Nephron (organoid): ENCODE results near the gene PPIF.

Experiments
- H3K27ac Mint-ChIP-seq, 3 experiments: 2 replicates each; pipeline ENCODE4 v1.8.0; 2020; ENCODE audit warnings: mixed read lengths in 3 of 3, mild to moderate bottlenecking in 2 of 3, moderate library complexity in 1 of 3
- H3K27me3 Mint-ChIP-seq: 2 replicates; pipeline ENCODE4 v1.8.0; 2021; ENCODE audit warnings: low read depth, mild to moderate bottlenecking, moderate library complexity, mixed read lengths
- H3K36me3 Mint-ChIP-seq: 2 replicates; pipeline ENCODE4 v1.8.0; 2020; ENCODE audit warnings: low read depth, mixed read lengths
- H3K4me1 Mint-ChIP-seq: 2 replicates; pipeline ENCODE4 v1.8.0; 2020; ENCODE audit warnings: mixed read lengths
- H3K4me3 Mint-ChIP-seq, 3 experiments: 2 replicates each; pipeline ENCODE4 v1.8.0; 2020; ENCODE audit warnings: mild to moderate bottlenecking in 3 of 3, mixed read lengths in 3 of 3, moderate library complexity in 2 of 3
- H3K9me3 Mint-ChIP-seq: 2 replicates; pipeline ENCODE4 v1.8.0; 2020; ENCODE audit warnings: mixed read lengths
- TF ChIP-seq, protein P1 (sequence below), 3 experiments: fragments of 200-600 bp; sonication (generic); IDR thresholded peaks; one replicate each; pipeline ENCODE4 v1.5.0; 2021; ENCODE audit warnings: antibody characterized with exemption in 3 of 3; ENCODE audit not compliant: unreplicated experiment in 3 of 3

Gene PPIF

GRCh38 chr10:79374312-79375191, 27.3 kb downstream of the PPIF start:
- TF ChIP-seq, protein P1, sequence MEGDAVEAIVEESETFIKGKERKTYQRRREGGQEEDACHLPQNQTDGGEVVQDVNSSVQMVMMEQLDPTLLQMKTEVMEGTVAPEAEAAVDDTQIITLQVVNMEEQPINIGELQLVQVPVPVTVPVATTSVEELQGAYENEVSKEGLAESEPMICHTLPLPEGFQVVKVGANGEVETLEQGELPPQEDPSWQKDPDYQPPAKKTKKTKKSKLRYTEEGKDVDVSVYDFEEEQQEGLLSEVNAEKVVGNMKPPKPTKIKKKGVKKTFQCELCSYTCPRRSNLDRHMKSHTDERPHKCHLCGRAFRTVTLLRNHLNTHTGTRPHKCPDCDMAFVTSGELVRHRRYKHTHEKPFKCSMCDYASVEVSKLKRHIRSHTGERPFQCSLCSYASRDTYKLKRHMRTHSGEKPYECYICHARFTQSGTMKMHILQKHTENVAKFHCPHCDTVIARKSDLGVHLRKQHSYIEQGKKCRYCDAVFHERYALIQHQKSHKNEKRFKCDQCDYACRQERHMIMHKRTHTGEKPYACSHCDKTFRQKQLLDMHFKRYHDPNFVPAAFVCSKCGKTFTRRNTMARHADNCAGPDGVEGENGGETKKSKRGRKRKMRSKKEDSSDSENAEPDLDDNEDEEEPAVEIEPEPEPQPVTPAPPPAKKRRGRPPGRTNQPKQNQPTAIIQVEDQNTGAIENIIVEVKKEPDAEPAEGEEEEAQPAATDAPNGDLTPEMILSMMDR (IDR thresholded peaks at IDR 0.05; ENCODE audit: unreplicated experiment in 3 of 3) = peak; percentile 94 to 97 (median 95)
- Mint-ChIP-seq H3K4me1 (peaks cover 4% of the 10 kb centered on the region), H3K4me3 (no peak overlapping the region), H3K27ac (peak overlapping the region in 2 of 3 experiments; percentile 73 to 82), H3K9me3 (peaks cover 14% of the 10 kb centered on the region), H3K27me3 (no peaks in the 10 kb centered on the region), H3K36me3 (no peaks in the 10 kb centered on the region)

GRCh38 chr10:79375321-79376077, 28.2 kb downstream of the PPIF start:
- Mint-ChIP-seq H3K36me3 (no peaks in the 10 kb centered on the region), H3K27ac (peak overlapping the region in 2 of 3 experiments; percentile 49 to 73), H3K4me3 (no peak overlapping the region), H3K4me1 (peaks cover 4% of the 10 kb centered on the region), H3K9me3 (peaks cover 11% of the 10 kb centered on the region), H3K27me3 (no peaks in the 10 kb centered on the region)
- TF ChIP-seq, protein P1 (IDR thresholded peaks at IDR 0.05; ENCODE audit: unreplicated experiment in 3 of 3) = no peak

GRCh38 chr10:79376078-79376628, 28.9 kb downstream of the PPIF start:
- Mint-ChIP-seq H3K4me1 (peaks cover 4% of the 10 kb centered on the region), H3K27ac (no peak overlapping the region), H3K36me3 (no peaks in the 10 kb centered on the region), H3K27me3 (no peaks in the 10 kb centered on the region), H3K9me3 (peaks cover 11% of the 10 kb centered on the region), H3K4me3 (no peak overlapping the region)
- TF ChIP-seq, protein P1 (IDR thresholded peaks at IDR 0.05; ENCODE audit: unreplicated experiment in 3 of 3) = no peak

DNA sequence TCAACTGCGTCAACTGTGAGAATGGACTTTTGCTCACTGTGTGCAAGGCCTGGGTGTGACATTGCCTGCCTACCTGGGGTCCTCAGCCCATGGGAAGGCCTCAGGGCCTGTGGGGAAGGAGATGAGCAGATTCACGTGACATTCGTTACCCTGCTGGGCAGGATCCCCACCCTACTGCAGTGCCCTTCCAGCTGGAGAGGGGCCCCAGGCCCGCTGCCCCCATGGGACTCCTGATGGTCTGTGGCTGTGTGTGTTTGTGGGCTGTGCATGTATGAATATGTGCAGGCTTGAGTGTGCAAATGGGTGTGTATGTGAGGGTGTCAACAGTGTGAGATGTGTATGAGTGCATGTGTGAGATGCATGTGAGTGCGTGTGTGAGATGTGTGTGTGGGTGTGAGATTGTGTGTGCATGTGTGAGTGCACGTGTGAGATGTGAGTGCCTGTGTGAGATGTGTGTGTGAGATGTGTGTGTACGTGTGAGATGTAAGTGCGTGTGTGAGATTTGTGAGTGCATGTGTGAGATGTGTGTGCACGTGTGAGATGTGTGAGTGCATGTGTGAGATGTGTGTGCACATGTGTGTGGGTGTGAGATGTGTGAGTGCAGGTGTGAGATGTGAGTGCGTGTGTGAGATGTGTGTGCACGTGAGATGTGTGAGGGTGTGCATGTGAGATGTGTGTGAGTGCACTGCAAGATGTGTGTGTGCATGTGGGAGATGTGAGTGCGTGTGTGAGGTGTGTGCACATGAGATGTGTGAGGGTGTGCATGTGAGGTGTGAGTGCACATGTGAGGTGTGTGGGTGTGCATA, 29.7 kb downstream of the PPIF start:
- H3K9me3 Mint-ChIP-seq = peaks cover 4% of the 10 kb centered on the region
- TF ChIP-seq, protein P1 (IDR thresholded peaks at IDR 0.05; ENCODE audit: unreplicated experiment in 3 of 3) = no peak
- H3K27me3 Mint-ChIP-seq = no peaks in the 10 kb centered on the region
- H3K4me1 Mint-ChIP-seq = peaks cover 9% of the 10 kb centered on the region
- no peak overlapping the region for H3K27ac Mint-ChIP-seq
- H3K4me3 Mint-ChIP-seq = no peak overlapping the region
- H3K36me3 Mint-ChIP-seq = no peaks in the 10 kb centered on the region

DNA sequence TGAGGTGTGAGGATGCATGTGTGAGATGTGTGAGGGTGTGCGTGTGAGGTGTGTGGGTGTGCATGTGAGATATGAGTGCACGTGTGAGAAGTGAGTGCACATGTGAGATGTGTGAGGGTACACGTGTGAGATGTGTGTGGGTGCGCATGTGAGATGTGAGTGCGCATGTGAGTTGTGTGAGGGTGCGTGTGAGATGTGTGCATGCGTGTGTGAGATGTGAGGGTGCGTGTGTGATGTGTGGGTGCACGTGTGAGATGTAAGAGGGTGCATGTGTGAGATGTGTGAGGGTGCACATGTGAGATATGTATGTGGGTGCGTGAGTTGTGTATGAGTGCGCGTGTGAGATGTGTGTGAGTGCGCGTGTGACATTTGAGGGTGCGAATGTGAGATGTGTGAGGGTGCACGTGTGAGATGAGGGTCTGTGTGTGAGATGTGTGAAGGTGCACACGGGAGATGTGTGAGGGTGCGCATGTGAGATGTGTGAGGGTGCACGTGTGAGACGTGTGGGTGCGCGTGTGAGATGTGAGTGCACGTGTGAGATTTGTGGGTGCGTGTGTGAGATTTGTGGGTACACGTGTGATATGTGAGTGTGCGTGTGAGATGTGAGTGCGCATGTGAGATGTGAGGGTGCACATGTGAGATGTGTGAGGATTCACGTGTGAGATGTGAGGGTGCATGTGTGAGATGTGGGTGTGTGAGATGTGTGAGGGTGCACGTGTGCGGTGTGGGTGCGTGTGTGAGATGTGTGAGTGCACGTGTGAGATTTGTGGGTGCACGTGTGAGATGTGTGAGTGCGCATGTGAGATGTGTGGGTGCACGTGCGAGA, 30.5 kb downstream of the PPIF start:
- Mint-ChIP-seq H3K4me3 (no peak overlapping the region), H3K4me1 (peaks cover 17% of the 10 kb centered on the region), H3K27ac (no peak overlapping the region), H3K9me3 (no peaks in the 10 kb centered on the region), H3K27me3 (no peaks in the 10 kb centered on the region), H3K36me3 (peaks cover 3% of the 10 kb centered on the region)
- TF ChIP-seq, protein P1 (IDR thresholded peaks at IDR 0.05; ENCODE audit: unreplicated experiment in 3 of 3) = no peak
